Loucy (cell line): ENCODE data around the gene IER3.

ENCODE experiments used
- H2AFZ ChIP-seq: fragments of 200-600 bp; sonication (generic); 2 replicates; pipeline ENCODE4 v1.6.0; 2016; ENCODE audit warnings: antibody characterized with exemption, mild to moderate bottlenecking, low read length, moderate library complexity
- H3F3A ChIP-seq: fragments of 200-600 bp; 2 replicates; pipeline ENCODE4 v1.6.0; 2016; ENCODE audit warnings: antibody characterized with exemption, low read depth, mild to moderate bottlenecking
- H3K27me3 ChIP-seq: fragments of 200-600 bp; sonication (generic); 2 replicates; pipeline ENCODE4 v1.6.1; 2014; ENCODE audit warnings: low read length, mild to moderate bottlenecking; ENCODE audit not compliant: insufficient read depth, poor library complexity, severe bottlenecking
- H3K36me3 ChIP-seq: fragments of 200-600 bp; sonication (generic); 2 replicates; pipeline ENCODE4 v1.6.1; 2016; ENCODE audit warnings: low read length; ENCODE audit not compliant: insufficient read depth
- H3K4me1 ChIP-seq: fragments of 200-600 bp; sonication (generic); 2 replicates; pipeline ENCODE4 v1.5.1; 2014; ENCODE audit warnings: low read length, mild to moderate bottlenecking; ENCODE audit not compliant: insufficient read depth, poor library complexity, severe bottlenecking
- H3K4me2 ChIP-seq: fragments of 200-600 bp; sonication (generic); 2 replicates; pipeline ENCODE4 v1.6.0; 2014; ENCODE audit warnings: antibody characterized with exemption, low read length, low read depth, mild to moderate bottlenecking; ENCODE audit not compliant: poor library complexity, severe bottlenecking
- H3K4me3 ChIP-seq: fragments of 200-600 bp; sonication (generic); 2 replicates; pipeline ENCODE4 v1.5.1; 2014; ENCODE audit warnings: low read length, mild to moderate bottlenecking, mixed read lengths; ENCODE audit not compliant: poor library complexity, severe bottlenecking
- H3K79me2 ChIP-seq: fragments of 200-600 bp; sonication (generic); 2 replicates; pipeline ENCODE4 v1.6.1; 2014; ENCODE audit warnings: low read length; ENCODE audit not compliant: insufficient read depth
- H3K9ac ChIP-seq: fragments of 200-600 bp; sonication (generic); 2 replicates; pipeline ENCODE4 v1.6.0; 2014; ENCODE audit warnings: mild to moderate bottlenecking, low read depth, low read length, moderate library complexity; ENCODE audit not compliant: poor library complexity, severe bottlenecking
- H3K9me2 ChIP-seq: fragments of 200-600 bp; sonication (generic); replicated peaks from 2 replicates; pipeline ENCODE4 v1.6.1; 2016; ENCODE audit warnings: low read depth, low read length, mixed read lengths
- H3K9me3 ChIP-seq: fragments of 200-600 bp; sonication (generic); 2 replicates; pipeline ENCODE4 v1.6.1; 2014; ENCODE audit warnings: mild to moderate bottlenecking, antibody characterized with exemption, low read length, low read depth; ENCODE audit not compliant: insufficient read depth
- H4K20me1 ChIP-seq: fragments of 200-600 bp; sonication (generic); 2 replicates; pipeline ENCODE4 v1.6.0; 2014; ENCODE audit warnings: antibody characterized with exemption, low read length, mild to moderate bottlenecking; ENCODE audit not compliant: insufficient read depth, poor library complexity, severe bottlenecking
- CTCF ChIP-seq: fragments of 200-600 bp; sonication (generic); conservative IDR thresholded peaks from 2 replicates; pipeline ENCODE4 v1.5.1; 2014; ENCODE audit warnings: mild to moderate bottlenecking, antibody characterized with exemption, low read length
- EZH2phosphoT487 ChIP-seq: fragments of 200-600 bp; IDR thresholded peaks from 2 replicates; pipeline ENCODE4 v1.6.1; 2018; ENCODE audit warnings: antibody characterized with exemption, mild to moderate bottlenecking, moderate library complexity, borderline replicate concordance

Gene IER3

GRCh38 chr6:30738532-30738931 lies 5.8 kb downstream of the IER3 start:
- Histone ChIP-seq H2AFZ (no peak overlapping the region), H3K9ac (peak overlapping the region; percentile 50), H3K4me1 (peaks cover 55% of the 10 kb centered on the region), H3K36me3 (no peaks in the 10 kb centered on the region; the same call in 1 of the 2 replicates), H3K27me3 (no peaks in the 10 kb centered on the region), H3K4me3 (peak overlapping the region; percentile 46), H3K79me2 (peaks cover 51% of the 10 kb centered on the region), H3F3A (peaks cover 11% of the 10 kb centered on the region), H3K9me2 (no peaks in the 10 kb centered on the region), H3K9me3 (no peaks in the 10 kb centered on the region), H4K20me1 (peaks cover 22% of the 10 kb centered on the region), H3K4me2 (peak overlapping the region; percentile 70)
- TF ChIP-seq EZH2phosphoT487 (no peak), CTCF (no peak)

- no peak overlapping the region for H3K4me3 ChIP-seq
- H3K4me1 ChIP-seq: peaks cover 38% of the 10 kb centered on the region
- no peak overlapping the region for H3K9ac ChIP-seq
- peaks cover 8% of the 10 kb centered on the region for H4K20me1 ChIP-seq
- no peaks in the 10 kb centered on the region; the same call in 1 of the 2 replicates for H3K36me3 ChIP-seq
- no peaks in the 10 kb centered on the region for H3K9me3 ChIP-seq
- no peaks in the 10 kb centered on the region for H3K27me3 ChIP-seq
- H2AFZ ChIP-seq: no peak overlapping the region
- H3K9me2 ChIP-seq: no peaks in the 10 kb centered on the region
- peaks cover 35% of the 10 kb centered on the region for H3K79me2 ChIP-seq
- TF ChIP-seq CTCF (no peak), EZH2phosphoT487 (no peak)
- peaks cover 8% of the 10 kb centered on the region; the same call in 1 of the 2 replicates for H3F3A ChIP-seq
- H3K4me2 ChIP-seq: no peak overlapping the region
Measured at GRCh38 chr6:30735668-30736314, 8.6 kb downstream of the IER3 start.

GRCh38 chr6:30732237-30732943 lies 12.0 kb downstream of the IER3 start:
- peaks cover 19% of the 10 kb centered on the region; the same call in 1 of the 2 replicates for H3K36me3 ChIP-seq
- no peaks in the 10 kb centered on the region for H3K27me3 ChIP-seq
- H3F3A ChIP-seq: no peaks in the 10 kb centered on the region; the same call in 1 of the 2 replicates
- H4K20me1 ChIP-seq: peaks cover 23% of the 10 kb centered on the region
- no peak for TF ChIP-seq EZH2phosphoT487
- TF ChIP-seq CTCF: no peak
- H3K9ac ChIP-seq: no peak overlapping the region
- no peaks in the 10 kb centered on the region for H3K9me2 ChIP-seq
- peaks cover 16% of the 10 kb centered on the region for H3K4me1 ChIP-seq
- no peak overlapping the region for H3K4me2 ChIP-seq
- H3K79me2 ChIP-seq: peaks cover 24% of the 10 kb centered on the region; the same call in 1 of the 2 replicates
- H2AFZ ChIP-seq: no peak overlapping the region
- no peak overlapping the region for H3K4me3 ChIP-seq
- H3K9me3 ChIP-seq: no peaks in the 10 kb centered on the region
